Calu3 (cell line): ENCODE results near the gene ABHD12. TPM values are rescaled to one million over a fixed set of nuclear protein-coding genes. Genes with fewer than 3 reads are reported as not detected.

ENCODE experiments used
- BruUV-seq: library from RNA; stranded (reverse); fragments of 400-500 nt; replicated peaks from 2 replicates; lab custom pipeline; 2021; lab: Mats Ljungman, UMichigan
- CTCF ChIA-PET: fragments of 300-600 bp; sonication (Branson Sonifier 250); formaldehyde crosslinking; loops from one replicate; lab custom pipeline; 2022; ENCODE audit warnings: antibody characterized with exemption; lab: Charles Lee
- DNase-seq: peaks from one replicate; pipeline ENCODE4 v3.0.0; 2022
- H3K27ac Mint-ChIP-seq: one replicate; pipeline ENCODE4 v1.8.0; 2022; ENCODE audit warnings: mixed read lengths; ENCODE audit not compliant: unreplicated experiment
- H3K27me3 Mint-ChIP-seq: one replicate; pipeline ENCODE4 v1.8.0; 2022; ENCODE audit warnings: mixed read lengths; ENCODE audit not compliant: unreplicated experiment
- H3K36me3 Mint-ChIP-seq: one replicate; pipeline ENCODE4 v1.8.0; 2022; ENCODE audit warnings: mild to moderate bottlenecking, moderate library complexity, mixed read lengths; ENCODE audit not compliant: insufficient read depth, unreplicated experiment
- H3K4me1 Mint-ChIP-seq: one replicate; pipeline ENCODE4 v1.8.0; 2022; ENCODE audit warnings: mild to moderate bottlenecking, low read depth, mixed read lengths; ENCODE audit not compliant: unreplicated experiment
- H3K4me3 Mint-ChIP-seq: one replicate; pipeline ENCODE4 v1.8.0; 2022; ENCODE audit warnings: mild to moderate bottlenecking, low read depth, moderate library complexity, mixed read lengths; ENCODE audit not compliant: unreplicated experiment
- H3K9me3 Mint-ChIP-seq: one replicate; pipeline ENCODE4 v1.8.0; 2022; ENCODE audit warnings: low read depth, mixed read lengths; ENCODE audit not compliant: unreplicated experiment
- CTCF ChIP-seq: fragments of 200-600 bp; IDR thresholded peaks from one replicate; pipeline ENCODE4 v1.8.0; 2022; ENCODE audit warnings: antibody characterized with exemption; ENCODE audit not compliant: unreplicated experiment
- intact Hi-C: fragments of 100-400 bp; cut with micrococcal nuclease; formaldehyde crosslinking; loops from one replicate; pipeline ENCODE4 v1.10.0; 2022; ENCODE audit not compliant: unreplicated experiment
- total RNA-seq: library from RNA; stranded (reverse); gene quantifications from 2 replicates; pipeline ENCODE4 v1.2.3, GENCODE V29; 2022

ABHD12 gene
- total RNA-seq, 1 experiment from 2014 or later = 21.3 TPM

- TF ChIP-seq CTCF = no peak
- CTCF ChIA-PET = no interaction called here
- H3K36me3 Mint-ChIP-seq = no peaks in the 10 kb centered on the region
- no TSS peak for BruUV-seq
- no peak for DNase-seq
- intact Hi-C loops = no loop called here
- H3K9me3 Mint-ChIP-seq = no peaks in the 10 kb centered on the region
- no peaks in the 10 kb centered on the region for H3K4me1 Mint-ChIP-seq
- no peak overlapping the region for H3K27ac Mint-ChIP-seq
- no peak overlapping the region for H3K4me3 Mint-ChIP-seq
- no peaks in the 10 kb centered on the region for H3K27me3 Mint-ChIP-seq
These were observed 26.4 kb downstream of the ABHD12 start for GRCh38 chr20:25364180-25364788.

DNA sequence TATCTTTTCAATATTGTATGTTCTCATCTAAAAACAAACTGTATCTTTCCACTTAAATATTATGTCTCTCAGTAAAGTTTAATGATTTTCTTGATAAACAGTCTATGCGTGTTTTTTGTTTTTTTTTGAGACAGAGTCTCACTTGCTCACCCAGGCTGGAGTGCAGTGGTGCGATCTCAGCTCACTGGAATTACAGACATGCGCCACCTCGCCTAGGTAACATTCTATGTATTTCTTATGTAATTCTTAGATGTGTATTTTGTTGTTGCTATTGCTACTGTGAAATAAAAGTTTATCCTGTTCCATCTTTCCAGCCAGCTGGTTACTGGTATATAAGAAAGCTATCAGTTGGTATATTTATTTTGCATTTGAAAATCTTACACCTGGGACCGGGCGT, 29.4 kb downstream of the ABHD12 start:
- H3K9me3 Mint-ChIP-seq = no peaks in the 10 kb centered on the region
- intact Hi-C loops = no loop called here
- BruUV-seq = no TSS peak
- no peaks in the 10 kb centered on the region for H3K36me3 Mint-ChIP-seq
- no peak for DNase-seq
- no peak overlapping the region for H3K4me3 Mint-ChIP-seq
- CTCF ChIA-PET = no interaction called here
- no peak for TF ChIP-seq CTCF
- H3K27ac Mint-ChIP-seq = no peak overlapping the region
- H3K4me1 Mint-ChIP-seq = no peaks in the 10 kb centered on the region
- no peaks in the 10 kb centered on the region for H3K27me3 Mint-ChIP-seq

- CTCF ChIA-PET = no interaction called here
- no peaks in the 10 kb centered on the region for H3K4me1 Mint-ChIP-seq
These were observed 29.9 kb downstream of the ABHD12 start for GRCh38 chr20:25360631-25361286.

DNA sequence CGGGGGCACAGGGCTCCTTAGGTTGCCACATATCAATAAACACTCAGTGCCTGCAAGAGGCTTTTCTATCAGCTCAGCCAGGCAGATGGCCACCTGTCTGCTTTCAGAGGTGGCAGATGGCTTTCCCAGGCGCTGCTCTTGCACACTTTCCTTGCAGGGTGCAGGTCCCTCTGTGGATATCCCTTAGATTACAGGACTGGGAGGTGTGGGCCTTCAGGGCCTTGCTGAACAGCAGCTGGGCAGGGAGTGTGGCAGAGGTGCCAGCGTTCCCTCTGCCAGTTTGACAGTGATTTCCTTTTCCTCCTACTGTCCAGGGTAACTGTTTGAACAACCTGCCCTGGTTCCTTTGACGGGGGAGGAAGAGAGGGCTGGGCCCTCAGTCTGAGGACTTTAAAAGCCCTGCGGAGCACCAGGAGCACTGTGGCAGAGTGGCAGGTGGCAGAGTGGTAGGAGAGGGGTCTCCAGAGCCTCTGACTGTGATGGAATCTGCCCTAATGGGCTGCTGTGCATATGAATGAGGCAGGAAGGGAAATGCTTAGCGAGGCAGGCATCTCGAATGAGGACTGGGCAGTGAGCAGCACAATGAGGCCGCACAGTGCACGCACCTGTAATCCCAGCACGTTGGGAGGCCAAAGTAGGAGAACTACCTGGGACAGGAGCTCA, 34.2 kb downstream of the ABHD12 start:
- no peak for DNase-seq
- Mint-ChIP-seq H3K36me3 (no peaks in the 10 kb centered on the region), H3K27ac (no peak overlapping the region), H3K4me1 (no peaks in the 10 kb centered on the region), H3K4me3 (no peak overlapping the region), H3K9me3 (no peaks in the 10 kb centered on the region), H3K27me3 (no peaks in the 10 kb centered on the region)
- no peak for TF ChIP-seq CTCF
- no TSS peak for BruUV-seq
- intact Hi-C loops = no loop called here
- CTCF ChIA-PET = no interaction called here

More at GRCh38 chr20:25360631-25361286, 29.9 kb downstream of the ABHD12 start:
- no peak for TF ChIP-seq CTCF
- BruUV-seq = no TSS peak
- Mint-ChIP-seq H3K9me3 (no peaks in the 10 kb centered on the region), H3K36me3 (no peaks in the 10 kb centered on the region), H3K27ac (no peak overlapping the region), H3K27me3 (no peaks in the 10 kb centered on the region), H3K4me3 (no peak overlapping the region)
- no peak for DNase-seq
- intact Hi-C loops = no loop called here
